Body of pancreas (tissue), 4 donors: ENCODE results near the gene CFAP43.

Experiments
- POLR2A ChIP-seq, 3 donors: fragments of 450-650 bp; IDR thresholded peaks; one replicate each; pipeline ENCODE4 v1.6.1; 2016; ENCODE audit warnings: antibody characterized with exemption in 3 of 3, mild to moderate bottlenecking in 2 of 3
- TF ChIP-seq, protein P1 (sequence below), 7 experiments: fragments of 450-650 bp in 4 of 7; fragments of 200-600 bp in 3 of 7; sonication (generic) in 3 of 7; IDR thresholded peaks; one replicate each; pipeline ENCODE4 v1.5.1; 2016 to 2019; ENCODE audit warnings: antibody characterized with exemption in 7 of 7

DNA sequence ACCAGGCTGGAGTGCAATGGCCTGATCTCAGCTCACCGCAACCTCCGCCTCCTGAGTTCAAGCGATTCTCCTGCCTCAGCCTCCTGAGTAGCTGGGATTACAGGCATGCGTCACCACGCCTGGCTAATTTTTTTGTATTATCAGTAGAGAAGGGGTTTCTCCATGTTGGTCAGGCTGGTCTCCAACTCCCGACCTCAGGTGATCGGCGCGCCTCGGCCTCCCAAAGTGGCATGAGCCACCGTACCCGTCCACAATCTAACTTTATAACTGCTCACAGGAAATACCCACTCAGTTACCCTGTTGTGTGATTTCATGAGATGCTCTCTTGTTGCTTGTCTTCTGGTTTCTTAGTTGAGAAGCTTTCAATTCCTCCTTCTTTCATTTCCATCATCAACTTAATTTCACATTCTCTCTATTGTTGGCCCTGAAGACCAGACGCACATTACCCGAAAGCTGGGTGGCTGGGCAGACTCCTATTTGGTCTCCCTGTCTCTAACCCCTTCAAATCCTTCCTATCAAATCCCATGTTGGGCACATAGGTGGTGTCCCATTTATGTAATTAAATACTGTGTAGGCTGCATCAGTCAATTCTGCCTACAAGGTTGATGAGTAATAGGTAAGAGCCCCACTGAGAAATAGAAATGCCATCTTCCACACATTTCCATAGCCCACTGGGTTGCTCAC, 35.7 kb upstream of the CFAP43 start:
- no peak for TF ChIP-seq POLR2A (IDR thresholded peaks at IDR 0.05)
- TF ChIP-seq, protein P1, sequence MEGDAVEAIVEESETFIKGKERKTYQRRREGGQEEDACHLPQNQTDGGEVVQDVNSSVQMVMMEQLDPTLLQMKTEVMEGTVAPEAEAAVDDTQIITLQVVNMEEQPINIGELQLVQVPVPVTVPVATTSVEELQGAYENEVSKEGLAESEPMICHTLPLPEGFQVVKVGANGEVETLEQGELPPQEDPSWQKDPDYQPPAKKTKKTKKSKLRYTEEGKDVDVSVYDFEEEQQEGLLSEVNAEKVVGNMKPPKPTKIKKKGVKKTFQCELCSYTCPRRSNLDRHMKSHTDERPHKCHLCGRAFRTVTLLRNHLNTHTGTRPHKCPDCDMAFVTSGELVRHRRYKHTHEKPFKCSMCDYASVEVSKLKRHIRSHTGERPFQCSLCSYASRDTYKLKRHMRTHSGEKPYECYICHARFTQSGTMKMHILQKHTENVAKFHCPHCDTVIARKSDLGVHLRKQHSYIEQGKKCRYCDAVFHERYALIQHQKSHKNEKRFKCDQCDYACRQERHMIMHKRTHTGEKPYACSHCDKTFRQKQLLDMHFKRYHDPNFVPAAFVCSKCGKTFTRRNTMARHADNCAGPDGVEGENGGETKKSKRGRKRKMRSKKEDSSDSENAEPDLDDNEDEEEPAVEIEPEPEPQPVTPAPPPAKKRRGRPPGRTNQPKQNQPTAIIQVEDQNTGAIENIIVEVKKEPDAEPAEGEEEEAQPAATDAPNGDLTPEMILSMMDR (IDR thresholded peaks at IDR 0.05), result no peak
